ENCODE data around the gene MRPL37. TPM values are rescaled to one million over a fixed set of nuclear protein-coding genes. Genes with fewer than 3 reads are reported as not detected.

Gene MRPL37
- total and polyA plus RNA-seq, 4 donors, result 18.2 to 49.9 (median 37.1) TPM

DNA sequence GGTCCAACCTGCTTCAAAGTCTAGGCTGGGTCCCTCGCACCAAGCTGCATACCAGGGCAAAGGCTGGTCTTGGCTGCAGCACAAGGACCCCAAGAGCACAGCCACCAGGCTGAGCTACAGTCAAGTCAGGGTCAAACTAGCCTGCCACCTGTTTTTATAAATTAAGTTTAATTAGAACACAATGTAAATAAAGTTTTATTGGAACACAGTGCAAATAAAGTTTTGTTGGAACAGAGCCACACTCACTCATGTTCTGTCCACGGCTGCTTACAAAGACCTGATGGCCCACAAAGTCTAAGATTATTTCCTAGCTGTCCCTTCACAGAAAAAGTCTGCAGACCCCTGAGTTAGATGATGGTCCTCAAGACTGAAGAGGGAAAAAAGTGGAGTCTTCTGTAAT, 66.2 kb downstream of the MRPL37 start:
- no peaks in the 10 kb centered on the region for H3K4me1 ChIP-seq (ENCODE audit: control insufficient read depth in 1 of 2, insufficient read depth in 2 of 2, low read length in 2 of 2)
- H3K4me3 ChIP-seq (ENCODE audit: low read length in 2 of 2), result no peak overlapping the region
- H3K27ac ChIP-seq (ENCODE audit: low read depth in 1 of 2, low read length in 2 of 2), result no peak overlapping the region
- H3K9me3 ChIP-seq (ENCODE audit: control insufficient read depth, low read length), result no peaks in the 10 kb centered on the region
- ATAC-seq (ENCODE audit: low FRiP score) (no peak), DNase-seq (no peak)
- intact Hi-C loops (cut with DNase I), result no loop called here
- H3K27me3 ChIP-seq (ENCODE audit: control insufficient read depth in 1 of 2, insufficient read depth in 2 of 2, low read length in 1 of 2), result no peaks in the 10 kb centered on the region
- no peaks in the 10 kb centered on the region for H3K36me3 ChIP-seq (ENCODE audit: control insufficient read depth in 1 of 2, insufficient read depth in 2 of 2, low read length in 1 of 2)
- 97 to 98% methylated on average over 2 of the region's 2 CpGs for WGBS, 2 donors

DNA sequence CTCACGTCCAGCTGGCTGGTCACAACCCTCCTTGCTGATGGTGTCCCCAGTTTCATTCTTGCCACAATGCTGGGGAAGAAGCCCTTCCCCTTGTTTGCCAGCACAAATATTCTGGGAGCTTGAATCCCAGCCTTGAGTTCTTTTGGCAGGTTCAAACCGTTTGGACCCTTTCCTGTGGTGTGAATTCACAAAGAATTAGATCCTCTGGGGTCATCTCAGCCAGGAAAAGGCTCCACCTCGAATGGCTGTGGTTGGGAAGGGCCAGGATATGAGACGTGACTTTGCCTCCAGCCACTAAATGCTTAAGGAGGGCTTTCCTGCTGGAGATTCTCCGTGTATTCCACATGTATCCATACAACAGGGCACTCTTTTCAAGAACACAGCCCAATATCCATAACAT, 66.9 kb downstream of the MRPL37 start:
- H3K27ac ChIP-seq (ENCODE audit: low read depth in 1 of 2, low read length in 2 of 2), result no peak overlapping the region
- no peaks in the 10 kb centered on the region for H3K27me3 ChIP-seq (ENCODE audit: control insufficient read depth in 1 of 2, insufficient read depth in 2 of 2, low read length in 1 of 2)
- 33 to 49% methylated on average over 5 of the region's 5 CpGs for WGBS, 2 donors
- no peaks in the 10 kb centered on the region for H3K4me1 ChIP-seq (ENCODE audit: control insufficient read depth in 1 of 2, insufficient read depth in 2 of 2, low read length in 2 of 2)
- H3K36me3 ChIP-seq (ENCODE audit: control insufficient read depth in 1 of 2, insufficient read depth in 2 of 2, low read length in 1 of 2), result no peaks in the 10 kb centered on the region
- H3K4me3 ChIP-seq (ENCODE audit: low read length in 2 of 2), result no peak overlapping the region
- intact Hi-C loops (cut with DNase I), result no loop called here
- no peaks in the 10 kb centered on the region for H3K9me3 ChIP-seq (ENCODE audit: control insufficient read depth, low read length)
- ATAC-seq (ENCODE audit: low FRiP score), result no peak
- no peak for DNase-seq

Other genes starting within 250 kb of the MRPL37 start
- gene LDLRAD1, start 182.0 kb upstream of the MRPL37 start, total RNA-seq, result not detected
- gene LDLRAD1, start 182.0 kb upstream of the MRPL37 start, polyA plus RNA-seq, result not detected
- gene TMEM59, start 147.0 kb upstream of the MRPL37 start, total RNA-seq, result 100 to 1,000 TPM; 294 to 356 TPM
- gene TMEM59, start 147.0 kb upstream of the MRPL37 start, polyA plus RNA-seq, result 100 to 1,000 TPM; 266 to 317 TPM
- 1 to 10 TPM; 3.5 to 7.0 TPM for gene TCEANC2, start 146.6 kb upstream of the MRPL37 start, total RNA-seq
- gene TCEANC2, start 146.6 kb upstream of the MRPL37 start, polyA plus RNA-seq, result 1 to 10 TPM; 2.6 TPM
- under 1 TPM; 0.21 to 0.32 TPM for gene CDCP2, start 47.2 kb upstream of the MRPL37 start, total RNA-seq
- gene CDCP2, start 47.2 kb upstream of the MRPL37 start, polyA plus RNA-seq, result not detected
- 1 to 10 TPM; 3.5 to 7.9 TPM for gene CYB5RL, start 137 bp upstream of the MRPL37 start, total RNA-seq
- gene CYB5RL, start 137 bp upstream of the MRPL37 start, polyA plus RNA-seq, result 1 to 10 TPM; 3.1 to 3.9 TPM
- 10 to 100 TPM; 73.8 to 83.4 TPM for gene SSBP3, start 206.2 kb downstream of the MRPL37 start, total RNA-seq
- gene SSBP3, start 206.2 kb downstream of the MRPL37 start, polyA plus RNA-seq, result 10 to 100 TPM; 43.7 to 57.7 TPM

Data from aorta (tissue), 5 donors.